ENCODE results near the gene FBXO30.

GRCh38 chr6:145838305-145838704 is 23.7 kb upstream of the FBXO30 start:
- TF ChIP-seq CTCF (IDR thresholded peaks at IDR 0.05; ENCODE audit: borderline replicate concordance, extremely low read depth, low read length, poor library complexity, severe bottlenecking): no peak
- no peak for TF ChIP-seq EZH2 (IDR thresholded peaks at IDR 0.05; ENCODE audit: borderline replicate concordance, low read depth, low read length, severe bottlenecking)
